ENCODE results near the gene SH2B3.
"Not testable (repeated sequence)": the region's sequence is repeated elsewhere in the genome, so short reads cannot be mapped to it uniquely, and the experiment has no call there.

SH2B3 gene

DNA sequence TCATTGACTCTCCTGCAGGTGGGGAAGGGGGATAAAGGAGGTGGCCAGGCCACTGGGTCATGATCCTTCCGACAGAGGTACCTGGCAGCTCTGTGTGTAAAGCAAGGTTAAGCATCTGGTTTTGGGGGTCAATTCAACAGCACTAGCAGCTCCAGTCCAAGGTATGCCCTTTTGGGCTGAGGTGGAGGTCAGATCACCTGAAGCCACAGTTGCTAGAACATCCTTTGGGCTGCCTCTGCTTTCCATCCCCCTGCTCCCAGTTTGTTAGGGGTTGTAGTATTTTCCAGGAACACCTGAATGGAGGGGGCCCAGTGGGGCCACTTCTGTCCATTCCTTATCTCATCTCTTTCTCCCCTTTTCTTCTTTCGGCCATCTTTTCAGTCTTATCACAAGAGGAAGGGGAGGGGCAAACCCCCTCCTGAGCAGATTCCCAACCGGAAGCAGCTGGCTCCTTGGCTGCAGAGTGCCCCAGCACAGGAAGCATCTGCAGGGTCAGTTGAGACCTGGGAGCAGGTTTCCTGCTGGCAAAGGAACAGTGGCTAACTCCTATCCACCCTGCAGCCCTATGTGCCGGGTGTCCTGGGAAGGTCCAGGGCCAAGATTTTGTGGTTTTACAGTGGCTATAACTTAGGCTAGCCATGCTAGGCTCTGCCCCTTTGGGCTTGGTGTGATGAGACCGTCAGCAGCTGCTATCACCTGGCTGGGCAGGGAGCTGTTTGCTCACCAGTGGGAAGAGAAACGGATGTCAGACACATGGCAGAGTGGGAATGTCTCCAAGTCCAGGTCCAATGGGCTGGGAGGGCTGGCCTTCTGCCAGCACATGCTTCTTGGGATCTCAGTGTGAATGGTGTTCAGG lies 40.2 kb downstream of the SH2B3 start:
- no peak for DNase-seq

DNA sequence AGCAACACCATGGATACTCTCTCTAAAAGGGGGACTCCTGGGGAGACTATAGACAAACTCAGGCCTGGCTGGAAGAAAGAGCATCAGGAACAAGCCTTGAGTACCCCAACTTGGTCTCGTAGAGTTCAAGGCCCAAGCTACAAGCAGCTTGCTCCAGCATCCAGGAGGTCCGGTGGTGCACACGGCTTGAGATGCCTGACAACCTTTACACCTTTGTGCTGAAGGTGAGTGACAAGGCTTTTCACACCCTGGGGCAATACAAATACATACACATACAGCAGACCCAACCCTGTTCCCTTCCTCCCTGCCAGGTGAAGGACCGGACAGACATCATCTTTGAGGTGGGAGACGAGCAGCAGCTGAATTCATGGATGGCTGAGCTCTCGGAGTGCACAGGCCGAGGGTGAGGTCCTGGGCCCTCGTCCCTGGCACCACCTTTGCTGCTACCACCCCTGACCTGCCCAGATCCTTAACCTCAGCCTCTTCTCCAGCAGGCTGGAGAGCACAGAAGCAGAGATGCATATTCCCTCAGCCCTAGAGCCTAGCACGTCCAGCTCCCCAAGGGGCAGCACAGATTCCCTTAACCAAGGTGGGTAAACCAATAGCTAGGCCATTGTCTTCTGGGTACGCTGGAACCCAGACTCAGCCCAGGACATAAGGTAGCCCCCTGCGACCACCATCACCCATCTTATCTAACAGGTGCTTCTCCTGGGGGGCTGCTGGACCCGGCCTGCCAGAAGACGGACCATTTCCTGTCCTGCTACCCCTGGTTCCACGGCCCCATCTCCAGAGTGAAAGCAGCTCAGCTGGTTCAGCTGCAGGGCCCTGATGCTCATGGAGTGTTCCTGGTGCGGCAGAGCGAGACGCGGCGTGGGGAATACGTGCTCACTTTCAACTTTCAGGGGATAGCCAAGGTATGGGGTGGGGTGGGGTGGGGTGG lies 41.2 kb downstream of the SH2B3 start:
- no peak for DNase-seq

DNA sequence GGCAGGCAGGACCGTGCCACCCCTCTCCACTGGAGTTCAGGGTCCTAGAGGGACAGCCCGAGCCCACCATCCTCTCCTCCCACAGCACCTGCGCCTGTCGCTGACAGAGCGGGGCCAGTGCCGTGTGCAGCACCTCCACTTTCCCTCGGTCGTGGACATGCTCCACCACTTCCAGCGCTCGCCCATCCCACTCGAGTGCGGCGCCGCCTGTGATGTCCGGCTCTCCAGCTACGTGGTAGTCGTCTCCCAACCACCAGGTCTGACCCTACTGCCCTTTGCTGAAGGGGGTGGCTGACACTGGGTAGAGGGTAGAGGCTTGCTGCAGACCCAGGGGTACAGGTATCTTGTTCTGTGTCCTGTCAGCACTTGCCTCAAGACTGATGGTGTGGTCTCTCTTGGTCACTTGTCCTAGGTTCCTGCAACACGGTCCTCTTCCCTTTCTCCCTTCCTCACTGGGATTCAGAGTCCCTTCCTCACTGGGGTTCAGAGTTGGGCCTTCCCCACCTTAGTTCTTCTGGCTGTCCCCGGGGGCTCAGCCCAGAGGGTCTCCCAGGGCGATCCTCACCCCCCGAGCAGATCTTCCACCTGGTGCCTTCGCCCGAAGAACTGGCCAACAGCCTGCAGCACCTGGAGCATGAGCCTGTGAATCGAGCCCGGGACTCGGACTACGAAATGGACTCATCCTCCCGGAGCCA lies 42.0 kb downstream of the SH2B3 start:
- no peak for DNase-seq

DNA sequence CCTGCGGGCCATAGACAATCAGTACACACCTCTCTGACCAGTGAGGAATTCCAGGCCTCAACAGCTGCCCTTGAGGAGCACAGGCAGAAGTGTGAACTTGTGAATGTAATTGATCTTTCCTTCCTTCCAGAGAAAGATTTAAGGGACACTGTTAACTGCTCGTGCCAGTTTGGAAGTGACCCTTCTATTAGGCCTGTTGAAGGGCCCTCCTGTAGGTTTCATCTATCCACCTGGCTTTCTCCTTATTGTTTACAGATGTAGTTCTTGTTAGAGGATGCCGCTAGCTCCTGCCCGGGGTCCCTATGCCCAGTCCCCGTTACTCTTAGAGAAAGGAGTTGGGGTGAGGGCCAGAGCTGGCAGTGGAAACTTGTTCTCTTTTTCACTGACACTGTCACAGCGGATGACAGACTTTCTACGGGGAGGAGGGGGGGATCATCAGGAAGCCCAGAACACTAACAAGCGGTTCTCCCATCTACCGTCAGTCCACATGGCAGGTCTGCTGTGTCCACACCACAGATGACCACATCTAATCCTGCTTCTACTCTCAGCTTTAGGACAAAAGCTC lies 42.6 kb downstream of the SH2B3 start:
- no peak for DNase-seq

DNA sequence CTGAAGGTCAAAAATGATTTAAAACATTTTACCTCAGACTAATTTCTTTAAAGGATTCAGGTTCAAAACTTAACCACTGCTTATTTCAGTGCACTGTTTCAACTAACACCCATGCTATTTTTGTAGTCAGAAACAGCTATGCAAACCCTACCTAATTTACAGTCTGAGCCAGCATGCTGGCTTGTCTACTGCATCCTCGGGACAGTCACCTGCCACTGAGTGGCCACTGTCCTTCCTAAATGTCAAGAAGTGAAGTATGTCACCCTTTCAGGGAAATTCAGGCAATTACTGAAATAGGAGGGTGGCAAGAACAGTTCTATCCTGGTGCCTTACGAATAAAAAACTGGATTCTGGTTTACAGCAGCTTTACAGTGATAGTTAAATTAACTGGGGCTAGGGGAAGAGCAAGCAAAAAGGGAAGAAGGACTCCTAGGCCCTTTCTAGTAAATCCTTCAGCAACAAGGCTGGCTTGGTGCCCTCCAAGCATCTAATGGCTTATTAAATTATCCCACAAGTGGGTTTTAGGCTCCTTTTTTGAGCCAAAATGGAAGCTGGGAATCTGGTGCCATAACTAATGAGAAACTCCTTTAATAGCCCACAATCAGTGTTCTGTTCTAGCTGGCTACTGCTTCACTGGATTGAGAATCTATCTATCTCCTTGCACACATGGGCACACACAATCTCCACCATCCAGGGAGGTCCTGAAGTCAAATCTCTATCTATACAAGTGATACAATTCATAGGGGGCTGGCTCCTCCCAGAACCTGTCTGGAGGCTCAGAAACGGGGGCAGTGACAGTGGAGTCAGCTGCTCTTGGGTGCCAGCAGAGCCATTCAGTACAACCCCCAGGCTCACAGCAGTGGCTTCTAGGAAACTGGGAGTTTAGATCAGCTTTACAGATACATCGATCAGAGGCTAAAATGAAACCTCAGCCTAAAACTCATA lies 43.4 kb downstream of the SH2B3 start:
- no peak for DNase-seq

DNA sequence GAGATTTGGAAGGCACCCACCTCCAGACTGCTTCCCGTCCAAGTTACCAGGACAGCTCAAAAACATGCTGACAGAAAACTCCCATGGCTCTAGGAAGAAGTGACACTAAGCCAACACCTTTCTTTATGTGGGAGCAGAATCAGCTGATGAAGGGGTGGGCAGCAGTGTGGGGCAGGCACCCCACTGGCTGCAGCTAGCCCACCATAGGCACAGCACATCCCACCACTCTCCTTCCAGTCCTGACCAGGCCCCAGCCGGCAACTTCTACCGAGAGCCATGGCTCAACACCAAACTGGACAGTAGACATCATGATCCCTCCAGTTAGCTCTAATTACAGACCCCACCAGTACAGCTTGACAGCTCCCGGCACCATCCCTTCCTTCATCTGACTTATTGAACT lies 45.0 kb downstream of the SH2B3 start:
- no peak for DNase-seq

DNA sequence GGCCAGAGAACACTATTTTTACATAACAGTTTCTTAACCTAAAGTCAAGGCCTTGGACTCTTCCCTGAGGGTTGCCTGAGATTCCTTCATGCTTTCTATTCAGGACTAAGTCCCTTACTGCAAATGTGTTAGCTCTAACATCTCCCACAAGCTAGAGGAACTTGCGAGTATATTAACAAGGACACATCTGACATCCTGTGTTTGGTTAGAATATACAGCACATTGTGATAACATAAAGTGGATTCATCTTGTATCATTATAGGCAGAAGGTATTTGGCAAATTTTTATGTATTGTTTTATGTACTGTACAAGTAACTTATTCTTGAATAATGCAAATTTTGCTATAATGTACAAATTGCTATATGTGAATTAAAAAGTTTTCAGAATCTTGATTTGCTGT lies 45.5 kb downstream of the SH2B3 start:
- DNase-seq: no peak

DNA sequence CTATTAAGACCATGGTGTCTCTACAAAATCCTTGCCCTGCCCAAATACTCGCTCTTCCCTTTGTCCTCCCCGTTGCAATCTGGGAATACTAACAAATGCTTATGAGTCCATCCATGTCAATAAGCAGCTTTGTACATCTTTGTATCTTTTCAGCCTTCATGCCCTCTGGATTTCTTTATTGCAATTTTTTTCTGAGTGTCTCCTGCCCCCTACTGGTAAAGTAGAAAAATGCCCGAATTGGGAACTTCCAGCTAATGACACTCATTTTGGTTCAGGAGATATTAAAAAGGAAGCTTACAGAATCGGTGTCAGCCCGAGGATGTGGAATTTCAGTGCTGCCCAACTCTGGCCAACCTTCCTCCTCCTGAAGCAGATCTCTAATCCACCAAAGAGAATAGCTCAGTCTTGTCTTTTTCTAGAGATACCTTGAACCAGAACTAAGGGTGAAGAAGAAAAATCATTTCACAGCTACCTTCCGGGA lies 46.0 kb downstream of the SH2B3 start:
- no peak for DNase-seq

DNA sequence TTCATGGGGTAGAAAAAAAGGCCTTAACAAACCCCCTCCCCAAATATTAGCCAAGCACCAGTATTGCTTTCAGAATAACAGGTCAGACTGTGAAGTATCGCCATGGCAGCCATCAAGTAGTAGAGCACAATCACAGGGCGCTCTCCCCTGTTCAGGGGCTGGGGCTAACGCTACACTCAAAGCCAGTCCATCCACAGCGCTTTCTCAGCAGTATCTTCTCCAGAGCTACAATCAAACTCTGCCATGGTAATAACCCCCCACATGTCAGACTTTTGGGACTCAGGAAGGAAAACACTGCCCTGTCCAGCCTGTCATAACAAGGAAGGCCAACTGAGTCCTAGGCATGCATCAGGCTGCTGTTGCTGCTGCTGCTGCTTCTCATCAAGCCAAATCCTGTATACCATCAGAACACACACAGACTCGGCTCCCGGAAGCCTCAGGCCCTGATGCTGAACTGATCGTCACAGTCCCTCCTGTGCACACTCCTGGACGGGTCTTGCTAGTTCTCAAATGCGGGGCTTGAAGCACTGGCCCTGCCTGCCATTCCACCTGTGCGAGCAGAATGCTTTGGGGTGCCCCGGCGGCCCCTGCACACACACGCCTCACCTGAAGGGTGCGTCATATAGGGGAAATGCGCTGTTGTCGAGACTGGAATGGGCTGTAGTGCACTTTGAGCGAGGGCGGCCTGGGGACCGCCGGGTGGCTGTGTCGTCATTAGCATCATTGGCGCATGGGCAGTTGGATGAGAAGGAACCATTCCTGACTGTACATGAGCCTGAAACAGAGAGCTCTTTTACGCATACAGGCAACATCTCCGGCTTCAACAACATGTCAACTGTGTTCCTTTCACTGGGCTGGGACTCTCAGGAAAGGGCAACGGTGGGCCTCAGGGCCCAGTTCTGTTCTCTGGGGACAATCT lies 47.6 kb downstream of the SH2B3 start:
- no peak for DNase-seq

DNA sequence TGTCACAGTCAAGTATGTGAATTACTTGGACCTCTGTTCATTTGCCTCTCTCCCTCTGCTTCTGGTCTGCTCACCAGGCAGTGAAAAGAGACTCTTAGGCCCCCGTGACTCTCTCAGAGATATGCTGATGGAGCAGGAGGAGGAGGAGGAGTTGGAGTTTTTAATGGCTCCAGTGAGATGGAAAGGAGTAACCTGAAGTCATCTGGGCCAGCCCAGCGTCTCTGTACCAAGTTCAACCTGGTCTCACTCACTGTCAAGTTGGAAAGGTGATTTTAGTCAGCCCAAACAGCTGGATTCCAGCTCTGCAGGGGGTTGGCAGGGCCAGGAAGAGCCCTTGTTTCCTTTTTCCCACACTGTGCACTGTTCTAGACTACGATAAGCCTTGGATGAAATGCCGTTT lies 48.6 kb downstream of the SH2B3 start:
- no peak for DNase-seq

DNA sequence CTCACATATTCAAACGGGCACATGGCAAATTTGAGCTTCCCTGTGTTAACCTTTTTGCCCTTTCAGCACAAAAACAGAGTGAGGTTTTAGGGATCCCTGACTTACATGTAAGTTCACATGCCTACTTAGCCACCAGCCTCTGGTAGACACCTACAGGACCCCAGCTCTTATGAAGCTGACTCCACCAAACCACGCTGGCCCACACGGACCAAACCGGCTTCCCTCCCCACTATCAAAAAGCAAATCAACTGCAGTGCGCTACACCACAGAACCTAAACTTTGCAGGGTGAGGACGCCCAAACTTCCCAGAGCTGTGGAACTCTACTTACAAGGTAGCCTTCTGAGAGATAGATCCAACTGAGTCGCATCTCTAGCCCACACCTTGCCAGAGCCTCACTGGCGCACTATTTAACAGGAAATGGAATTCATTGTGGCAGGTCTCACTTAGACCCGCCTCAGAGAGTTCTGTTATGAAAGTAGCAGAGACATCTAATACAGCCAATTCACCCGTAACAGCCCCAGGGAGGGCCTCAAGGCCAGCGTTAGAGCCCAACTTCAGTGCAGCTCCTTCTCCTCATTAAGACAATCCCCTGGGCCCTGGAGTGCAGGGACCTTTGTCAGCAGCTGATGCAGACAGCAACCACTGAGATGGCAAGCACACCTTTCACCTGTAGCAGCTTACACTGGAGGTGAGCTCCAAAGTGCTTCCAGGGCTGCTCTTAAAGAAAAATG lies 49.2 kb downstream of the SH2B3 start:
- no peak for DNase-seq

DNA sequence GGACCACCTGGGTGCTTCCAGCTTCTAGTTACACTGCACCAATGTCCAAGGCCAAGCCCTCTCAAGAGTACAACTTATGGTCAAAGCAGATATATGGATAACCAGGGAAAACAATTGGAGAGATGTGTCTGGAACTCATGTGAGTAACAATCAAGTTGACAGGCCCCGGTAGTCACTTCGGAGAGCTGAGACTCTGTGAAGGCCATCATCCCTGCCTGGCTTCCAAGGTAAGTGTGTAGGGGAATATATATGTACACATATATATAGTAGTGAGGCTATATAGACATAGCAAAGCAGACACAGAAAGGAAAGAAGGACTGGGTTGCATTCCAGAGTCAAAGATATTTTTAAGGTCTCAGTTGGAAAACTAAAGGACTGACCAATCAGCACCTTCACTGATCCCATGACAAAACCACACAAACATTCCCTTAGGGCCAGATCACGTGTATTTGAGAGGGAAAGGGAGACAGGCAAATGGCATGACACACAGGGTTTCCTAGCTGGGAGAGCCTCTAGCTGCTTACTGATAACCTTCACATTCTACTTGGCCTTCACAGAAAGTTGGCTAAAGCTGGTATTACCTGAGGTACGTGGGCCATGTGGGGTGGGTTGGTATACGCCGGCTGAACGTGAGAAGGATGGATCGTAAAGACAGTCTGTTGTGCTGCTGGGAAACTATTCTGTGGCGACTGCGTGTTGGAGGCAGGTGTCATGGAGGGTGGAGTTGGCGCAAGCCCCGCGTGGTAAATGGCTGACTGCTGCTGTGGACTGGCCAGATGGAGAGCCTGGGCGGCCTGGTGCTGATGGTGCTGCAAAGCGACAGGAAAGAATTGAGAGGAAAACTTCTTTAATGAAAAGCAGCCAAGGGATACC lies 50.0 kb downstream of the SH2B3 start:
- no peak for DNase-seq

DNA sequence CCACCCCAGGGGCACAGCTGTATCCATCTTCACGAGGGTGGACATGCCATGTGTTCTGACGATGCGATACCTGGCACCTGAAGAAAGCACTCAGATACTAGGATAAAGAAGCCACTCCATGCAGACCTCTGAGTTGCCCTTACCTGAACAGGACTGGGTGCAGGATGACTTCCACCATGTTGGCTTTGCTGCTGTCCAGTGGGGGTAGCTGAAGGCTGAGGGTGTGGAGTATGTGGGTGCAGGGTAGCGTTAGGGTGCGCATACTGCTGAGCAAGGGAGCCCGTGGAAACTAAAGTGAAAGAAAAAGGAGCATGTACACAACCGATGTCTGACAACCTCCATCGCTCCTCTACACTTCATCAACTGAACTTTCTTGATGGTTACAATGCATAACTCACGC lies 51.3 kb downstream of the SH2B3 start:
- DNase-seq: no peak

DNA sequence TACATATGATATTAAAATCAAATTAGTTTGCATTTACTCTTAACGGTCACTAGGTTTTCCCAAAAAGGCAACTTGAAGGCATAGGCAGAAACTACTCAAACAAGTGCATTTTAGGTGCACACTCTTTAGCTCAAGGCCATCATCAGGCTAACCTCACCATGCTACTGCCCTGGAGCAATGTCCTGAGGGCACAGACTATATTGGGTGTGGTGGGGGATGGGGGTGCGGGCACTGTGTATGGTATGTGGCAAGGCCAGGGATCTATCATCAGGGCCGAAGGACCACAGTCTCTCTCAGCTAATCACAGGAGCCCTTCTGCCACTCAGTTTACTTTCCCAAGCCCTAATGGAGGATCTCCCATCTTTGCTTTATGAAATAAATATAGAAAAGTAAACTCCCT lies 51.9 kb downstream of the SH2B3 start:
- no peak for DNase-seq

DNA sequence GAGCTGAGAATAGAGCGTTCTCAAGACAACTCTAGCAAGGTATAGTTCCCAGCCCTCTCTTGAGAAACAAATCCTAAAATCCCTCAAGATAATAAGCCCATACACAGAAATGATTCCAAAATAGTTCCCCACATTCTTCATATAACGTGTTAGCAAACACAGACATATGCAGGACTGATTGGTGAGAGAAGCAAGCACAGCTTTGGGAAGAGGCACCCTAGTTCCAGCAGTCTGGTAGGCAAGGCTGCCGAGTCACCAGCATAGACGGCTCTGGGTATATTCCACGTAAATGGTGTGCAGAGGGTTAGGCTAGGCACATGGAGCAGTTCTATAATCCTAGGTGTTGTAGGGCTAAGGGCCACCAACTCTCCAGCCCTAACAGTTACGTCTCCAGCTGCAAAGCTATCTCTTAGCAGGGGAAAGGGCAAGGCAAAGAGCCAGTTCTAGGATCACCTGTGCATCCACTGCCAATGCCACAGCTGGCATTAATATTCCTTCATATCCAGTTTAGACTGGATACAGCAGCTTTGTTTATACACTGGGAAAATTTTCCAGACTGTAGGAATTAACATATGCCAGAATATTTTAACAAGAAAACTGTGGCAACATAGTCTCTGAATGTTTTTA lies 52.9 kb downstream of the SH2B3 start:
- no peak for DNase-seq

DNA sequence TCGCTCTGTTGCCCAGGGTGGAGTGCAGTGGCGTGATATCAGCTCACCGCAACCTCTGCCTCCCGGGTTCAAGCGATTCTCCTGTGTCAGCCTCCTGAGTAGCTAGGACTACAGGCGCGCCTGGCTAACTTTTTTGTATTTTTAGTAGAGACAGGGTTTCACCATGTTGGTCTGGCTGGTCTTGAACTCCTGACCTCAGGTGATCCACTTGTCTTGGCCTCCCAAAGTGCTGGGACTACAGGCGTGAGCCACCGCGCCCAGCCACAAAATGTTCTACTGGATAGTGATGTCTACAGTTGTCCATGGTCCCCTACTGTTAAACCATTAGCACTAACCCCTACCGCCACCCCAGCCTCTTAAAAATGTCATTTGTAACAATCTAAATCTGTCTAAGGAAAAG lies 54.4 kb downstream of the SH2B3 start:
- DNase-seq: not testable (repeated sequence)

DNA sequence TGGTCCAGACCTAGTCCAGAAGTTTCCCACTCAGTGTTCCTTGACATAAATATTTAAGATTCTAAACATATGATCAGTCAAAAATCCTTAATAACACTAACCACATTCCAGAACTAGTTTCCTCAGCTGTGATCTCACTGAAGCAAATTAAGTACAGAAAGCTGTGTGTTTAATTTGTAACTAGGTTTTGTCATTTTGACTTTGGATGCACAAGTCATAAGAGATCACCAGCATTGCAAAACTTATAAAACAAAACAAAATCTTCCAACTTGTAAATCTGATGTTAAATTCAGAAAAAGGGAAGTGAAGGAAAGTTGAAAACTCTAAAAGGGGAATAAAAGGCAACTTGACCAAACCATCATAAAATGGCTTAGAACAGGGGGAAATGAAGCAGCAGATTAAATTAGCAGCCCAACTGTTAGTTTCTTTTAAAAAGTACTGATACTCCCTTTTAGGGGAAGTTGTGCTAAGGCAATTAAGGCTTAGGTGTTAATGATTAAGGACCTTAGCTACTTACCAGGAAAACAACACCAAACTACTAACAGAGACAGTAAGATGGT lies 56.6 kb downstream of the SH2B3 start:
- DNase-seq: no peak

Data from stimulated activated CD4-positive, alpha-beta T cell treated with anti-CD3 and anti-CD28 coated beads, Interleukin-4, amount 100 ng/mL, for 1 hour (primary cell).